NCI-H446 treated with DMSO at 0.1 percent for 48 hours (cell line): ENCODE data around the gene TLCD3B.
A peak's percentile ranks its signal among the peaks of the same experiment; 100 is the strongest.
"Not testable (repeated sequence)": the region's sequence is repeated elsewhere in the genome, so short reads cannot be mapped to it uniquely, and the experiment has no call there.

ENCODE experiments used
- DNase-seq: peaks from one replicate; lab custom pipeline; 2025; lab: John Stamatoyannopoulos, UW

The TLCD3B gene

DNA sequence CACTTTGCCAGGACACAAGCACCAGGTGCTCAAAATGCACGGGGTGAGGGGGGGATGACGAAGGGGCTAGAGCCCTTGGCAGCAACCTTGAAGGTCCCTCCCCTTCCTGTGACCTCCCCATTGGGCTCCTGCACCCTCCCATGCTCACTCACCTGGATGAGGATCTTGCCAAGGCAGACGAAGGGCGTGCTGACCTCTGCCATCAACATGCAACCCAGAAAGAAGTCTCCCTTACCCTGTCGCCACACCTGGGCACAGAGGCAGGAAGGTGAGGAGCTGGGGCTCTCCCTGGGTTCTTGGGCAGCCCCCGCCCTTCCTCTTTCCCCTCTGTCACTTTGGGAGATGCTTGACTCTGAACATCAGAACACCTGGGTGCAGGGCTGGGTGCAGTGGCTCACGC, 5.5 kb downstream of the TLCD3B start:
- DNase-seq, result no peak

GRCh38 chr16:30025156-30025555, 5.9 kb downstream of the TLCD3B start:
- no peak for DNase-seq

DNA sequence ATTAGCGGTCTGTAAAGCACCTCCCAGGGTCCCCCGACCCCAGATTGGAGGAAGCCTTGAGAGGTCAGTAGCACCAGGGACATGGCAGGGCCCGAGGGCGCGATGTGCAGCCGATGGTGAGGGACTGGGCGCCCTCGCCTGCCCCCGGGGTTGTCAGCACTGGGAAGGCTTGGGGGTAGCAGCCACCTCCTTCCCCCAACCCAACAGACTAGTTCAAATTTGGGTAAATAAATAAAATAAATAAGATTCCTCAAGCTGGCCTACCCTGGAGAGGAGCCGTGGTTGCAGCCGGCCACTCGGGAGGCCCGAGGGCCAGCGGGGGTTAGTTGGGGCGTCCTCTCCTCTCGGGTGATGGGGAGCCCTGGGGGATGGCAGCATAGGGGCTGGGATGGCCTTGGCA, 6.6 kb downstream of the TLCD3B start:
- DNase-seq, result no peak

DNA sequence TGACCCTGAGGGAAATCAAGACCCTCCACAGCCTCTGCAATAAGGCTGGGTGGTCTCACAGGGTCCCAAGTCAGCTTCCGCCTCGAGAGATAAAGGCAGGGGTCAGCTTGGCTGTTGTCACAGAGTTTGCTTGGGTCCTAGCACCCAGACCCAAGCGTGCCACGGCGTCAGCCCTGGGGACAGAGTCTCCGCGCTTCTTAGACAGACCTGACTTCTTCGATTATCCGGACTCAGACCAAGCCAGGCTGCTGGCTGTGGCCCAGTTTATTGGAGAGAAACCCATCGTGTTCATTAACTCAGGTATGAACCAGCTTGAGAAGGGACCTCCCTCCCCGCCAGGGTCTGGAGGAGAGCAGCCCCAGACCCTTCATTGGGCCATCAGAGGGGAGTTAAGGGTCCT, 7.5 kb downstream of the TLCD3B start:
- DNase-seq, result no peak

DNA sequence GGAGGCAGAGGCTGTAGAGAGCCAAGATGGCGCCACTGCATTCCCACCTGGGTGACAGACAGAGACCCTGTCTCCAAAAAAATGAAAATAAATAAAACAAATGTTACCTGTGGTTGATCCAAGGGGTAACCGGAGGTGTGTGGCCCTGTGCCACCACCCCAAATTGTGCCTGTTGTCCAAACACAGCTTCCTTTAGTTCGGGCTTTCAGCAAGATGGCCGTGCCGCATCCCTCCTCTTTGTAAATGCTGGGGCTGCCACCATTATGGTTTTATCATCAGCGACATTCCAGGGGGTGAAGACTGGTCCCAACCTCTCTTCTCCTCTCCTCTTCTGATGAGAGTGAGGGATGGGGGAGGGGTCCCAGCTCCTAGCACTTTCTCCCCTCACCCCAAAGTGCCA, 8.2 kb downstream of the TLCD3B start, which contains the start of gene C16orf92:
Gene C16orf92, plus strand, starts transcription at position 312 of the 400 bp plus-strand sequence. CDS start 143 bp downstream, outside the sequence.
- DNase-seq, result no peak

DNA sequence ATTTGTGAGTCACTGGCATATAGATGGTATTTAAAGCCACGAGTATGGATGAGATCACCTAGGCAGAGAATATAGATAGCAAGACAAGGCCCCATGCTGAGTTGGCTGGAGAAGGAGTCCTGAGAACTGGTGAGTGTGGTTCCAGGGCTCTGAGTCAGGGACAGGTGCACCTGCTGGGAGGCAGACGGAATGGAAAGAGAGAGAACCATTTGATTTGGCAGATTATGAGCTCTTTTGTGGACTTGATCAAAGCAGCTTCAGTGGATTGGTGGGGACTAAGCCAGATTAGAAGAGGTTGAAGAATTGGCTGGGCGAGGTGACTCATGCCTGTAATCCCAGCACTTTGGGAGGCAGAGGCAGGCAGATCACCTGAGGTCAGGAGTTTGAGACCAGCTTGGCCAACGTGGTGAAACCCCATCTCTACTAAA, 12.3 kb downstream of the TLCD3B start:
- no peak for DNase-seq

- not testable (repeated sequence) for DNase-seq
Measured at GRCh38 chr16:30017937-30018336, 13.1 kb downstream of the TLCD3B start.

GRCh38 chr16:30017277-30017656, 13.8 kb downstream of the TLCD3B start:
- no peak for DNase-seq

- no peak for DNase-seq
Measured at GRCh38 chr16:30016555-30017276, 14.4 kb downstream of the TLCD3B start.

GRCh38 chr16:30015450-30015849, 15.6 kb downstream of the TLCD3B start:
- DNase-seq, result not testable (repeated sequence)

DNA sequence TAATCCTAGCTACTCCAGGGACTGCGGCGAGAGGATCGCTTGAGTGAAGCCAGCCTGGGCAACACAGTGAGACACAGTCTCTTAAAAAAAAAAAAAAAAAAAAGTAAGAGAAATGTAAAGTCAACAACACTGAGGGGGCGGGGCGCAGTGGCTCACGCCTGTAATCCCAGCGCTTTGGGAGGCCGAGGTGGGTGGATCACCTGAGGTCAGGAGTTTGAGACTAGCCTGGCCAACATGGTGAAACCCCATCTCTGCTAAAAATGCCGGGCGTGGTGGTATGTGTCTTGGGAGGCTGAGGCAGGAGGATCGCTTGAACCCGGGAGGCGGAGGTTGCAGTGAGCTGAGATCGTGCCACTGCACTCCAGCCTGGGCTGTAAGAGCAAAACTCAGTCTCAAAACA, 18.5 kb downstream of the TLCD3B start:
- not testable (repeated sequence) for DNase-seq

DNA sequence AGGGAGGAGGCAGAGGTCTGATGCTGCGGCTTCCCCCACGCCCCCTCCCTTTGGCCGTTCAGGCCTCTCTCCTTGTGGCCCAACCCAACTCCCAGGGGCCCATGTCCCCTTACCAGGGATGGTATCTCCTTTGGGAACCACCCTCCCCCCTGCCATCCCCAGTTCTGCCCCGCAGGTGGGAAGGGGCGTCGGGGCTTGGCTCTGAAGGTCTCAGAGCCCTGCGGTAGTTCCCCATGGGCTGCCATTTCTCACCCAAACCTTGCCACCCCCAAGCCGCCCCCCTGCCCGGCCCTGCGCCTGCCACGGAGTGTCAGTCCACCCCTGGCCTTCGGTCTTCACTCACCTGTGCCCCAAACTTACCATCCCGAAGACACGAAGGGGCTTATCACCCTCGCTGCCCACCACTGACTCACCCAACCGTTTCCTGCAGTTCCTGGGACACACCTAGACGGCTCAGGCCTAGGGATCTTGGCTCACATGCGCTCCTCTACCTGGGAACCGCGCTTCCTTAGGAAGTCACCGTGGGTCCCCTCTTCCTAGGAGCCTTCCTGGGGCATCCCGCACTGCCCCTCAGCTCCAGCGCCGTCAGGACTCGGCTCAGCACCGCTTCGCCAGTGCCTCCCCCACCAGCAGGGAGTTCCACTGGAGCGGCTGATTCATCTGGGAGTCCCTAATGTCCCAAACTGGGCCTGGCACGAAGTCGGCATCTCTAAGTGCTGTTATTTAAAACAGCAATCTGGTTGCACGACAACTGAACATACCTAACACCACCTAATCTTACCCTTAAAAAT, 19.2 kb downstream of the TLCD3B start:
- DNase-seq, result no peak

DNA sequence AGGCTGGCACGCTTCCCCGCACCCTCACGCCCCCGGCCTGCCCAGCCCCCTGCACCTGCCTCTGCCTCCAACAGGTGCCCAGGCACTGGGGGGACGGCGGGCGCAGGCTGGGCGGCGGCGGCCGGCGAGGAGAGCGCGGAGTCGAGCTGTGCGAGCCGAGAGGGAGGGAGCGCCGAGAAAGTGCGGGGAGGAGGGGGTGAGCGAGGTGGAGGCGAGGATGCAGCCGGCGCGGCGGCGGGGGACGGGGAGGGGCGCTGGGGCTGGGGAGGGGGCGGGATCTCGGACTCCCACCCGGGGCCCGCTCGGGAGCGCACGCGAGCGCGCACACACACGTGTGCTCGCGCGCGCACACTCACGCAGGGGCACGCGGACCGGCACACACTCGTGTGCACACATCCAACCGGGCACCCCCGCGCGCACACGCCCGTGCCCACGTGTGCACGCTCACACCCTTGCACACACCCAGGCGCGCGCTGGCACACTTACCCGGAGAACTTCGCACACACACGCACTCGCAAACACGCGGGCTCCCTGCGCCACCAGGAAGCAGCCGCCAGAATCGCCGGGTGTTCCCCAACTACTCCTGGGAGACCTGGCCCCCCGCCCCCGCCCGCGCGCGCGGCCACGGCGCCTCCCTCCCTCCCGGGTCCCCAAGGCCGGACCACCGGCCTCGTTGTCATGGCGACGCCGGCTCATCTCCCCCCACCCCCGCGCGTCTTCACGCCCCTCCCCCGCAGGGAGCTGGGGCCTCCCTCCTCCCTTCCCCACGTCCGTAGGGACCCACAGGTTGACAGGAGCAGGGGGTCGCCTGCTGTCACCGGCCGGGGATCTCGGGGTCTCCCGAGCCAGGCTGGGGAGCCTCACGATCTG, 20.0 kb downstream of the TLCD3B start, which contains the start of gene DOC2A:
Gene DOC2A, minus strand, starts transcription at position 184 of the 870 bp plus-strand sequence. CDS start 805 bp downstream, outside the sequence.
- DNase-seq, result peak; percentile 18

GRCh38 chr16:30009990-30010843, 20.9 kb downstream of the TLCD3B start:
- no peak for DNase-seq

DNA sequence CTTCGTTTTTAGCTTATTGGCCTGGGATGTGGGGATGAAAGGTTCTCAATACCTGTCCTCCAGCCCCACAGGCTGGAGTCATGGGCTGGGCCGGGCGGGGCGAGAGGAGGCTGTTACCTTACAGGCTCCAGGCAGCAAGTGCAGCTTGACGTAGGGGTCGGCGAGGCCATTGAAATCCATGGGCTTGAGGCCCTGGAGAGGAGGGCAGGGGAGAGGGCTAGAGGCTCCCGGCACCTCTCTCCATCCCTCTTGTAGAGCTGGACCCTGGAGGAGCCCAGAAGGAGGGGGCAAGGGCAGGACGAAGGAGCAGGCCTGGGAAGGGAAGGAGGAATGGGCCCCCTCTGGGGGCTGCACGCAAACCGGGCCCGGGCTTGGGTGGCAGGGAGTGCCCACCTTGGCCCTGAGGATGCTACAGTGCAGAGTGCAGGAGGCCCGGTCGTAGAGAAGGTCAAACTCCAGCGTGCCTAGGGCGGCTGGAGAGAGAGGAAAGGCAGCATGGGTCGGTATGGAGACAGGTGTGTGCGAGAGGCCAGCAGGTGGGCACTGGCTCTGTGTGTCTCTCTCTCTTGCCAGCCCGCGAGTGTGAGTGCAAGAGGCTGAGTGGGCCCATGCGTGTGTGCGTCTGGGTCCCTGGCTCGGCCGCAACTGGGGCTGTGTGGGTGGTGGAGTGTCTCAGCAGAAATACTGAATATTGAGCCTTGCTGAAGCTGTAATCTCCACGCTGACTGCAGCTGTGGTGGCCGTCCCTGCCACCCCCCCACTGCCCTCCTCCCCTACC, 21.8 kb downstream of the TLCD3B start:
- DNase-seq, result no peak

- no peak for DNase-seq
Measured at GRCh38 chr16:30007378-30007895, 23.6 kb downstream of the TLCD3B start.

DNA sequence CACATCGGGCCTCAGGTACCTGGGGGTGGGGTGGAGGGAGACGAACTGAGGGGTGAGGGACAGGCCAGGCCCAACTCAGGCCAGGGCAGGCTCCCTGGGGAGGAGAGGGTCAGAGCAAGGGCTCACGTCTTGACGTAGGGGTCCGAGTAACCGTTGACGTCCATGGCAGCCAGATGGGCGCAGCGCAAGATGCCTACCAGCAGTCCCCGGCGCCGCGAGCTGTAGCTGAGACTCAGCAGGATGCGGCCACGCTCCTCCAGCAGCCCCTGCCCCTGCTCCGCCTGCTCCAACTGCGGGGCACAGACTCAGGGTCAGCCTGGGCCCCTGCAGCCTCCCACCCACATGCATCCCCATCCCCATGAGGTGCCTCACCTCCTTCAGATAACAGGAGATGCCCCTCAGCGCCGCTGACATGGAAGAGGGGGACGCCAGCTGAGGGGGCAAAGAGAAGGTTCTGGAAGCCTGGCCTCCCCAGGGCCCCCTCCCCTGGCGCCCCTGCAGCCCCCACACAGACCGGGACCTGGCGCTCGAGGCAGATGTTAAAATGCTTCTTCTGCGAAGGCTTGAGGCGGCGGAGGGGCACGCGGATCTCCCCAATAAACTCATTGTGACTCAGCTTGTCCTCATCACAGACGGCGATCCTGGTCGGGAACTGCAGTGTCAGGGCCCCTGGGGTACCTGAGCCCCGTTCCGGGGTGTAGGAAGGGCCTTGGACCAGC, 24.3 kb downstream of the TLCD3B start:
- no peak for DNase-seq

- DNase-seq, result no peak
Measured at GRCh38 chr16:30006095-30006473, 25.0 kb downstream of the TLCD3B start.

- no peak for DNase-seq
Measured at GRCh38 chr16:30005341-30006094, 25.6 kb downstream of the TLCD3B start.
